Cardiac fibroblast (primary cell): ENCODE data around the gene RSU1.

ENCODE experiments used
- DNase-seq, 2 donors: peaks; one replicate each; pipeline versions ENCODE4 v3.0.0 to v3.0.0-alpha.2; 2010; ENCODE audit warnings: low read depth in 2 of 2
- H3K4me3 ChIP-seq, 2 donors: replicated peaks in 1 of 2; 1 replicate in 1 of 2; 2 replicates in 1 of 2; pipeline ENCODE4 v1.5.1; 2011; ENCODE audit warnings: low read depth in 2 of 2, low read length in 2 of 2, mild to moderate bottlenecking in 2 of 2, moderate library complexity in 1 of 2
- CTCF ChIP-seq: IDR thresholded peaks from one replicate; pipeline ENCODE4 v1.5.1; 2011; ENCODE audit warnings: low read depth, mild to moderate bottlenecking, low read length, inconsistent platforms

Gene RSU1

GRCh38 chr10:16856092-16856491 is 38.9 kb upstream of the RSU1 start:
- TF ChIP-seq CTCF, result no peak
- DNase-seq, result no peak

GRCh38 chr10:16854623-16855022 is 37.4 kb upstream of the RSU1 start:
- DNase-seq, result peak; percentile 33 to 71
- H3K4me3 ChIP-seq, result no peak overlapping the region
- no peak for TF ChIP-seq CTCF

More at GRCh38 chr10:16856092-16856491, 38.9 kb upstream of the RSU1 start:
- no peak overlapping the region for H3K4me3 ChIP-seq

- no peak for TF ChIP-seq CTCF
- no peak for DNase-seq
- H3K4me3 ChIP-seq, result no peak overlapping the region
Observed at GRCh38 chr10:16853809-16854208, 36.6 kb upstream of the RSU1 start.

- peak; percentile 81 to 82 for DNase-seq
- peak; percentile 57 for TF ChIP-seq CTCF
- no peak overlapping the region for H3K4me3 ChIP-seq
Observed at GRCh38 chr10:16853201-16853600, 36.0 kb upstream of the RSU1 start.

GRCh38 chr10:16852624-16853023 is 35.4 kb upstream of the RSU1 start:
- H3K4me3 ChIP-seq, result no peak overlapping the region

GRCh38 chr10:16848562-16849154 is 31.4 kb upstream of the RSU1 start:
- TF ChIP-seq CTCF, result no peak
- no peak overlapping the region for H3K4me3 ChIP-seq
- DNase-seq, result peak in 1 of 2 donors; percentile 31

More at GRCh38 chr10:16852624-16853023, 35.4 kb upstream of the RSU1 start:
- no peak for DNase-seq
- TF ChIP-seq CTCF, result no peak

- peak in 1 of 2 donors; percentile 40 for DNase-seq
- TF ChIP-seq CTCF, result no peak
- no peak overlapping the region for H3K4me3 ChIP-seq
Observed at GRCh38 chr10:16847644-16848043, 30.4 kb upstream of the RSU1 start.
